GM12872 (cell line): ENCODE measurements around the gene QSER1.

ENCODE experiments used
- TF ChIP-seq, protein P1 (sequence below): IDR thresholded peaks from 3 replicates; pipeline ENCODE4 v1.5.1; 2011; ENCODE audit warnings: low read depth, mild to moderate bottlenecking, low read length, moderate library complexity; ENCODE audit not compliant: insufficient read depth

QSER1 gene

DNA sequence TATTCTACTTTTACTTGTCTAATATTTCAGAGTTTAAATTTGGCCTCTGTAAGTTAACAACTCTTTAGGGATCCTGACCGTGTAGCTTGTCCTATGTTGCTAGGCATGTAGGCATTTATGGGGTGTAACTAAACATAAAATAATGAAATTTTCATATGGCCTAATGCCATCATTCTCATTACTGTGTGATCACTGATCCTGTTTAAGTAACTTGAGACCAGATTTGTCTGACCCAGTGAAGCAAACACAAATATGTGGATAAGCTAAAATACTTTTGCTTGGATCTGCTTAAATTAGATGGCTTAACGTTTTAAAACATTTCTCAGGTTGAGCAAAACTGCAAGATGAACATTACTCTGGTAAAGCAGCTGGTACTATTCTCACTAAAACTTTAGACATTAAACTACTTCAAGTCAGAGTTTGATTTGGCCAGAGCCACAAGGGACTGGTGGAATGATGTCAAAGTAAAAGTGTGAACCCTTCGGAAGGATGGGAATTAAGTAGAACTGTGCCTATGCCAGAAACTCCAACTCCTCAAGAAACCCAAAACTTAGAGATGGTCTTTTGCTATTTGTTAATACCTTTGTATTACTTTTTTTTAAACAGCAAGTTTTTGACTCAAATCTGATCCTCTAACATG lies 12.5 kb downstream of the QSER1 start:
- TF ChIP-seq, protein P1, sequence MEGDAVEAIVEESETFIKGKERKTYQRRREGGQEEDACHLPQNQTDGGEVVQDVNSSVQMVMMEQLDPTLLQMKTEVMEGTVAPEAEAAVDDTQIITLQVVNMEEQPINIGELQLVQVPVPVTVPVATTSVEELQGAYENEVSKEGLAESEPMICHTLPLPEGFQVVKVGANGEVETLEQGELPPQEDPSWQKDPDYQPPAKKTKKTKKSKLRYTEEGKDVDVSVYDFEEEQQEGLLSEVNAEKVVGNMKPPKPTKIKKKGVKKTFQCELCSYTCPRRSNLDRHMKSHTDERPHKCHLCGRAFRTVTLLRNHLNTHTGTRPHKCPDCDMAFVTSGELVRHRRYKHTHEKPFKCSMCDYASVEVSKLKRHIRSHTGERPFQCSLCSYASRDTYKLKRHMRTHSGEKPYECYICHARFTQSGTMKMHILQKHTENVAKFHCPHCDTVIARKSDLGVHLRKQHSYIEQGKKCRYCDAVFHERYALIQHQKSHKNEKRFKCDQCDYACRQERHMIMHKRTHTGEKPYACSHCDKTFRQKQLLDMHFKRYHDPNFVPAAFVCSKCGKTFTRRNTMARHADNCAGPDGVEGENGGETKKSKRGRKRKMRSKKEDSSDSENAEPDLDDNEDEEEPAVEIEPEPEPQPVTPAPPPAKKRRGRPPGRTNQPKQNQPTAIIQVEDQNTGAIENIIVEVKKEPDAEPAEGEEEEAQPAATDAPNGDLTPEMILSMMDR: no peak

DNA sequence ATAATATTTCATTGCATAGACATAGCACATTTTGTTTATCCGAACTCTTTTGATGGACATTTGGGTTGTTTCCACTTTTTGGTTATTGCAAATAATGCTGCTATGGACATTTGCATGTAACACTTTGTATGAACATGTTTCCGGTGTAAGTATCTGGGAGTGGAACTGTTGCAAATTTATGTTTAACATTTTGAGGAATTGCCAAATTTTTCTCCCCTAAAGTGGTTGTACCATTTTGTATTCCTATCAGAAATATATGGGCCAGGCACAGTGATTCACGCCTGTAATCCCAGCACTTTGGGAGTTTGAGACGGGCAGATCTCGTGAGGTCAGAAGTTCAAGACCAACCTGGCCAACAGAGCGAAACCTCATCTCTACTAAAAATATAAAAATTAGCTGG lies 16.0 kb downstream of the QSER1 start:
- TF ChIP-seq, protein P1: no peak

DNA sequence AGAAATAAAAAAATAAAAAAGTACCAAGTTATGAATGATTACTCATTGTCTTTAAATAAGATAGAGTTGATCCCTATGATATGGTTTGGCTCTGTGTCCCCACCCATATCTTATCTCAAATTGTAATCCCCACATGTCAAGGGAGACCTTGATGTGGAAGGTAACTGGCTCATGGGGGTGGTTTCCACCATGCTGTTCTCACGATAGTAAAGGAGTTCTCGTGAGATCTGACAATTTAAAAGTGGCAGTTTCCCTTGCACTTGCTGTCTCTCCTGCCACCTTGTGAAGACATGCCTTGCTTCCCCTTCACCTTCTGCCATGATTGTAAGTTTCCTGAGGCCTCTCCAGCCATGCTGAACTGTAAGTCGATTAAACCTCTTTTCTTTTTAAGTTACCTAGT lies 18.8 kb downstream of the QSER1 start:
- TF ChIP-seq, protein P1: no peak

DNA sequence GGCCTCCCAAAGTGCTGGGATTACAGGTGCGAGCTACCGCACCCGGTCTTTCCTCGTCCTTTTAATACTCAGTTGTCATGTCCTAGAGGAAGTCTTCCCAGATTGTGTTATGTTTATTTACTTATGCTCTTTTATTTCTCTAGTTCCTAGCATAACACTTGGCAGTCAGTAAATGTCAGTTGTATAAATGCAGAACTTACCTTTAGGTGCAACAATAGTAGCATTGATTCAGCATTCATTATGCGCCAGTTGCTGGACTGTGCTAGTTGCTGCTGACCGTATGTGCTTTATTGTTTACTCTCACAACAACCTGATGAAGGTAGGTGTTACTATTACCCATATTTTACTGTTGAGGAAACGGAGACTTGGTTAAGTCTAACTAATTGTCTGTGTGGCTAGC lies 20.8 kb downstream of the QSER1 start:
- TF ChIP-seq, protein P1: no peak

DNA sequence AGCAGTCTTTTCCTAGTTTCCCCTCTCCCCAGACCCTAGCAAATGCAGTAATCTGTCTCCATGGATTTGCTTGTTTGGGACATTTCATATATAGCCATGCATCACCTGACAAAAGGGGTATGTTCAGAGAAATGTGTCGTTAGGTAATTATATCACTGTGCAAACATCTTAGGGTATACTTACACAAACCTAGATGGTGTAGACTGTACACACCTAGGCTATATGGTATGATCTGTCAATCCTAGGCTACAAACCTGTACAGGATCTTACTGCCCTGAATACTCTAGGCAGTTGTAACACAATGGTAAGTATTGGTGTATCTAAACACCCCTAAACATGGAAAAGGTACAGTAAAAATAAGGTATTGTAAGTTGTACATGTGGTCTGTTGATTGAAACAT lies 23.8 kb downstream of the QSER1 start:
- TF ChIP-seq, protein P1: no peak

DNA sequence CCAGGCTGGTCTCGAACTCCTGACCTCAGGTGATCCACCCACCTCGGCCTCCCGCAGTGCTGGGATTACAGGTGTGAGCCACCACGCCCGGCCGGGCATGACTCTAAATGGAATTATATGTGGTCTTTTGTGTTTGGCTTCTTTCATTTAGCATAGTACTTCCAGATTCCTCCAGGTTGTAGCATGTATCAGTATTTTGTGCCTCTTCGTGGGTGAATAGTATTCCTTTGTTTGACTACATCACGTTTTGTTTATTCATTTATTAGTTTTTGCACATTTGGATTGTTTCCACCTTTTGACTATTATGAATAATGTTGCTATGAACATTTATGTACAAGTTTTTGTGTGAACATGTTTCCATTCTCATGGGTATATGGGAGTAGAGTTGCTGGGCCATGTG lies 24.4 kb downstream of the QSER1 start:
- TF ChIP-seq, protein P1: no peak

DNA sequence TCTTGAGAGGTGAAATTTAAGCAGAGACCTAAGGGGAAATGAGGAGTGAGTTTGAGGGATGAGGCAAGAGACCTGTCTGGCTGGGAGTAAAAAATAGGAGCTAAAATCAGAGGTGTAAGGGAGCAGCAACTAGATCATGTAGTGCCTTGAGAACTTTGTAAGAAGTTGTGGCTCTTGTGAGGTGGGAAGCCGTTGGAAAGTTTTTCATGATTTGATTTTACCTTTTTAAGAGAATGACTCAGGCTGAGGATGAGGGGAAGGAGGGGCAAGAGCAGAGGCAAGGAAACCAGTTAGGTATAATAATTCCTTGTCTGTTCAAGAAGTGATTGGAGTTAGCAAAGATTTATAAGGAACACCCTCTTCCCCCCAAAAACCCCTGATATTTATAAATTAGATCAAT lies 25.8 kb downstream of the QSER1 start:
- TF ChIP-seq, protein P1: no peak
